ENCODE results near the gene SEC31B. TPM values are rescaled to one million over a fixed set of nuclear protein-coding genes. Genes with fewer than 3 reads are reported as not detected.

Gene SEC31B
- total and polyA plus RNA-seq, 9 of the 15 experiments (the other 6 are each of a cell fraction or from before 2014, with no cell fraction given), result 0.91 to 7.0 (median 2.4) TPM

DNA sequence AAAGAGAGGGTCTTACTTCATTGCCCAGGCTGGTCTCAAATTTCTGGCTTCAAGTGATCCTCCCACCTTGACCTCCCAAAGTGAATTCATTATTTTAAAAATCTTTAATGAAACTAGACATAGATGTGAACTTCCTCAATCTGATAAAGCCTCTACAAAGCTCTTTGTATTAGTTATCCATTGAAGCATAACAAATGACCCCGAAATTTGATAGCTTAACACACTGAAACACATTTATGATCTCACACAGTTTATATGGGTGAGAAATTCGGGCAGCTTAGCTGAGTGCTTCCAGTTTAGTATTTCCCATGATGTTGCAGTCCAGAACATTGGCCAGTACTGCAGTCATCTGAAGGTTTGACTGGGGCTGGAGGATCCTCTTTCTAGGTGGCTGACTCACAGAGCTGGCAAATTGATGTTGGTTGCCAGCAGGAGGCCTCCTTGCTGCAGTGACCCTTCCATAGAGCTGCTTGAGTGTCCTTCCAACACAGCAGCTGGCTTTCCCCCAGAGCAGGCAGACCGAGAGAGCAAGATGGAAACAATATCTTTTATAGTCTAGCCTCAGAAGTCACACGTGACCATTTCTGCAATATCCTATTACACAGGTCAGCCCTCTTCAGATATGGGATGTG, 73.4 kb downstream of the SEC31B start:
- no peak overlapping the region for H3K27ac ChIP-seq (ENCODE audit: extremely low read depth, low read depth, low read length)
- ATAC-seq, result peak; percentile 33; the same call in 2 of the 3 replicates
- H3K4me3 ChIP-seq, result no peak overlapping the region
- H3K9me1 ChIP-seq (ENCODE audit: control insufficient read depth, insufficient read depth, low read length), result no peaks in the 10 kb centered on the region
- WGBS (ENCODE audit: insufficient coverage, low coverage, missing lambda C conversion rate), result 2% methylated on average over 4 of the region's 4 CpGs
- no peaks in the 10 kb centered on the region for H3K27me3 ChIP-seq (ENCODE audit: control insufficient read depth in 2 of 2, insufficient read depth in 2 of 2, low read length in 2 of 2)
- no peak overlapping the region for H3K4me2 ChIP-seq (ENCODE audit: insufficient read depth, low read length)
- H3K36me3 ChIP-seq (ENCODE audit: control insufficient read depth, insufficient read depth, low read length), result no peaks in the 10 kb centered on the region
- no peak for FAIRE-seq
- no peaks in the 10 kb centered on the region for H3K4me1 ChIP-seq (replicated peaks in 1 of 2; ENCODE audit: control insufficient read depth in 2 of 2, insufficient read depth in 2 of 2, low read length in 2 of 2)
- BruUV-seq (replicated peaks), result no TSS peak
- TF ChIP-seq HCFC1 (IDR thresholded peaks at IDR 0.05; ENCODE audit: low read depth, low read length) (no peak), ZNF75A (CRISPR knock-in tag; IDR thresholded peaks at IDR 0.05) (no peak), HDGF (IDR thresholded peaks at IDR 0.05) (no peak), TBL1XR1 (IDR thresholded peaks at IDR 0.05; ENCODE audit: low read length in 2 of 2) (no peak)
- TF ChIP-seq, protein P1, sequence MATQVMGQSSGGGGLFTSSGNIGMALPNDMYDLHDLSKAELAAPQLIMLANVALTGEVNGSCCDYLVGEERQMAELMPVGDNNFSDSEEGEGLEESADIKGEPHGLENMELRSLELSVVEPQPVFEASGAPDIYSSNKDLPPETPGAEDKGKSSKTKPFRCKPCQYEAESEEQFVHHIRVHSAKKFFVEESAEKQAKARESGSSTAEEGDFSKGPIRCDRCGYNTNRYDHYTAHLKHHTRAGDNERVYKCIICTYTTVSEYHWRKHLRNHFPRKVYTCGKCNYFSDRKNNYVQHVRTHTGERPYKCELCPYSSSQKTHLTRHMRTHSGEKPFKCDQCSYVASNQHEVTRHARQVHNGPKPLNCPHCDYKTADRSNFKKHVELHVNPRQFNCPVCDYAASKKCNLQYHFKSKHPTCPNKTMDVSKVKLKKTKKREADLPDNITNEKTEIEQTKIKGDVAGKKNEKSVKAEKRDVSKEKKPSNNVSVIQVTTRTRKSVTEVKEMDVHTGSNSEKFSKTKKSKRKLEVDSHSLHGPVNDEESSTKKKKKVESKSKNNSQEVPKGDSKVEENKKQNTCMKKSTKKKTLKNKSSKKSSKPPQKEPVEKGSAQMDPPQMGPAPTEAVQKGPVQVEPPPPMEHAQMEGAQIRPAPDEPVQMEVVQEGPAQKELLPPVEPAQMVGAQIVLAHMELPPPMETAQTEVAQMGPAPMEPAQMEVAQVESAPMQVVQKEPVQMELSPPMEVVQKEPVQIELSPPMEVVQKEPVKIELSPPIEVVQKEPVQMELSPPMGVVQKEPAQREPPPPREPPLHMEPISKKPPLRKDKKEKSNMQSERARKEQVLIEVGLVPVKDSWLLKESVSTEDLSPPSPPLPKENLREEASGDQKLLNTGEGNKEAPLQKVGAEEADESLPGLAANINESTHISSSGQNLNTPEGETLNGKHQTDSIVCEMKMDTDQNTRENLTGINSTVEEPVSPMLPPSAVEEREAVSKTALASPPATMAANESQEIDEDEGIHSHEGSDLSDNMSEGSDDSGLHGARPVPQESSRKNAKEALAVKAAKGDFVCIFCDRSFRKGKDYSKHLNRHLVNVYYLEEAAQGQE (IDR thresholded peaks at IDR 0.05; ENCODE audit: borderline replicate concordance), result no peak
- TF ChIP-seq, protein P1 (CRISPR knock-in tag; IDR thresholded peaks at IDR 0.05; ENCODE audit: low read depth), result no peak
- TF ChIP-seq, protein P2, sequence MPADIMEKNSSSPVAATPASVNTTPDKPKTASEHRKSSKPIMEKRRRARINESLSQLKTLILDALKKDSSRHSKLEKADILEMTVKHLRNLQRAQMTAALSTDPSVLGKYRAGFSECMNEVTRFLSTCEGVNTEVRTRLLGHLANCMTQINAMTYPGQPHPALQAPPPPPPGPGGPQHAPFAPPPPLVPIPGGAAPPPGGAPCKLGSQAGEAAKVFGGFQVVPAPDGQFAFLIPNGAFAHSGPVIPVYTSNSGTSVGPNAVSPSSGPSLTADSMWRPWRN (IDR thresholded peaks at IDR 0.05; ENCODE audit: low read depth), result no peak
- no peaks in the 10 kb centered on the region for H3K79me2 ChIP-seq (ENCODE audit: control insufficient read depth, insufficient read depth, low read length)
- POLR2A ChIA-PET, result interaction anchor here (0.6 kb wide), 1 partner anchor 252 kb away, joined by 3 read pairs; no protein-coding TSS in a partner anchor
- intact Hi-C loops (cut with micrococcal nuclease) (no loop called here), in situ Hi-C loops (cut with MboI) (no loop called here)
- H3K9ac ChIP-seq (ENCODE audit: insufficient read depth in 1 of 2, low read depth in 2 of 2, low read length in 2 of 2), result no peak overlapping the region
- DNase-seq (ENCODE audit: extremely low read depth in 1 of 4, low spot score in 3 of 4), result peak in 1 of 4 experiments; percentile 13
- H2AFZ ChIP-seq (ENCODE audit: low read depth, low read length), result no peak overlapping the region
- CTCF ChIA-PET (ENCODE audit: low intra/inter-chr PET ratio), result interaction anchor here (0.5 to 0.7 kb wide), 2 partner anchors 87 to 774 kb away, joined by 3 to 4 read pairs; no protein-coding TSS in a partner anchor
- no peaks in the 10 kb centered on the region for H4K20me1 ChIP-seq (replicated peaks; ENCODE audit: control insufficient read depth, insufficient read depth, low read length)
- H3K9me3 ChIP-seq (replicated peaks; ENCODE audit: control insufficient read depth, insufficient read depth, low read depth, low read length), result no peaks in the 10 kb centered on the region
